Neural progenitor cell (in vitro differentiated cells): ENCODE measurements around the gene B3GLCT. TPM values are rescaled to one million over a fixed set of nuclear protein-coding genes. Genes with fewer than 3 reads are reported as not detected.

Experiments used
- DNase-seq: peaks from one replicate; pipeline ENCODE4 v3.0.0-alpha.2; 2016; ENCODE audit warnings: low spot score
- H2AFZ ChIP-seq: fragments of 200-600 bp; sonication (generic); replicated peaks from 2 replicates; pipeline ENCODE4 v1.6.1; 2016; ENCODE audit warnings: antibody characterized with exemption
- H3F3A ChIP-seq: fragments of 200-600 bp; sonication (generic); 2 replicates; pipeline ENCODE4 v1.6.1; 2016; ENCODE audit warnings: antibody characterized with exemption, low read depth
- H3K27ac ChIP-seq: fragments of 200-600 bp; sonication (generic); 2 replicates; pipeline ENCODE4 v1.5.1; 2016; ENCODE audit warnings: mild to moderate bottlenecking
- H3K27me3 ChIP-seq: fragments of 200-600 bp; sonication (generic); 2 replicates; pipeline ENCODE4 v1.6.1; 2016; ENCODE audit warnings: mild to moderate bottlenecking, moderate library complexity
- H3K36me3 ChIP-seq: fragments of 200-600 bp; sonication (generic); 2 replicates; pipeline ENCODE4 v1.5.1; 2016
- H3K4me1 ChIP-seq: fragments of 200-600 bp; sonication (generic); 2 replicates; pipeline ENCODE4 v1.6.1; 2016; ENCODE audit warnings: mixed run types
- H3K4me2 ChIP-seq: fragments of 200-600 bp; sonication (generic); 2 replicates; pipeline ENCODE4 v1.6.1; 2016
- H3K4me3 ChIP-seq: fragments of 200-600 bp; sonication (generic); 2 replicates; pipeline ENCODE4 v1.5.1; 2016
- H3K79me2 ChIP-seq: fragments of 200-600 bp; sonication (generic); 2 replicates; pipeline ENCODE4 v1.6.1; 2016; ENCODE audit warnings: low read depth
- H3K9ac ChIP-seq: fragments of 200-600 bp; sonication (generic); 2 replicates; pipeline ENCODE4 v1.6.1; 2016
- H3K9me3 ChIP-seq: fragments of 200-600 bp; sonication (generic); 2 replicates; pipeline ENCODE4 v1.5.1; 2016; ENCODE audit warnings: low read depth
- H4K20me1 ChIP-seq: fragments of 200-600 bp; sonication (generic); 2 replicates; pipeline ENCODE4 v1.6.1; 2016; ENCODE audit warnings: low read depth
- H3K27ac Mint-ChIP-seq: 3 replicates; pipeline ENCODE4 v1.8.0; 2021; ENCODE audit warnings: mixed read lengths
- H3K27me3 Mint-ChIP-seq: 2 replicates; pipeline ENCODE4 v1.8.0; 2022; ENCODE audit warnings: low read depth, mild to moderate bottlenecking, inconsistent platforms, moderate library complexity, mixed read lengths; ENCODE audit not compliant: insufficient read depth
- H3K36me3 Mint-ChIP-seq: 3 replicates; pipeline ENCODE4 v1.8.0; 2021; ENCODE audit warnings: mixed read lengths
- H3K4me1 Mint-ChIP-seq: 3 replicates; pipeline ENCODE4 v1.8.0; 2021; ENCODE audit warnings: mixed read lengths
- H3K4me3 Mint-ChIP-seq: 3 replicates; pipeline ENCODE4 v1.8.0; 2021; ENCODE audit warnings: mild to moderate bottlenecking, moderate library complexity, mixed read lengths
- H3K9me3 Mint-ChIP-seq: 3 replicates; pipeline ENCODE4 v1.8.0; 2020; ENCODE audit warnings: mixed read lengths
- CTCF ChIP-seq: fragments of 200-600 bp; sonication (generic); IDR thresholded peaks from 2 replicates; pipeline ENCODE4 v1.5.1; 2017; ENCODE audit warnings: antibody characterized with exemption, mild to moderate bottlenecking
- EZH2 ChIP-seq: fragments of 200-600 bp; sonication (generic); IDR thresholded peaks from 2 replicates; pipeline ENCODE4 v1.6.1; 2017; ENCODE audit warnings: antibody characterized with exemption, mild to moderate bottlenecking, moderate library complexity
- EZH2phosphoT487 ChIP-seq: fragments of 200-600 bp; sonication (generic); IDR thresholded peaks from 2 replicates; pipeline ENCODE4 v1.6.1; 2017; ENCODE audit warnings: antibody characterized with exemption
- total RNA-seq: library from RNA; depleted of rRNA; stranded (reverse); fragments of >200 nt; gene quantifications from 2 replicates; pipeline ENCODE4 v1.2.3, GENCODE V29; 2015; ENCODE audit warnings: low replicate concordance

The B3GLCT gene
- total RNA-seq, 1 donor from 2014 or later, result 16.9 TPM

DNA sequence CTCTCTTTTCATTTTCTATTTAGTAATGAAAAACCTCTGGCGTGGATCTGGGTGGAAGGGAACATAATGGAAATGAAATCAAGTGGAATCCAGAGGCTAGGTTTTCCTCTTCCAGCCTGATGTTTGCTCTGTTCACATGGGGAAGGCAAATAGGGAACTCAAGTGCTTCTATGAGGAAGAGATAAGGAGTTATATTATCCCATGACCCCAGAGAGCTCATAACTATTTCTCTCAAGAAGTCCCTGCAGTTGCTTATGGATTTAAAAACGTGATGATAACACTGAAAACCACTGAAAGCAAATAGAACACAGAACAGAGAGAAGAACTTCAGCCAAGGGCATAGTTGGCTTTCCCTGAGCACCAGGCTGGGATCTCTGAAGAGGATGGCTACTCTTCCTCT is 157.8 kb downstream of the B3GLCT start:
- peaks cover 6% of the 10 kb centered on the region for H3K36me3 Mint-ChIP-seq
- no peak for TF ChIP-seq EZH2
- TF ChIP-seq CTCF, result no peak
- TF ChIP-seq EZH2phosphoT487, result no peak
- DNase-seq, result no peak
- Histone ChIP-seq H3K36me3 (no peaks in the 10 kb centered on the region), H3K27me3 (no peaks in the 10 kb centered on the region), H3K4me3 (no peak overlapping the region), H3K9me3 (peaks cover 9% of the 10 kb centered on the region), H2AFZ (no peak overlapping the region), H3K27ac (no peak overlapping the region), H3K4me2 (no peak overlapping the region), H3K4me1 (no peaks in the 10 kb centered on the region), H3K79me2 (no peaks in the 10 kb centered on the region), H4K20me1 (no peaks in the 10 kb centered on the region), H3F3A (no peaks in the 10 kb centered on the region), H3K9ac (no peak overlapping the region)
- no peak overlapping the region for H3K4me3 Mint-ChIP-seq
- H3K27me3 Mint-ChIP-seq, result peaks cover 5% of the 10 kb centered on the region
- peaks cover 27% of the 10 kb centered on the region for H3K9me3 Mint-ChIP-seq
- H3K4me1 Mint-ChIP-seq, result peaks cover 8% of the 10 kb centered on the region
- no peak overlapping the region for H3K27ac Mint-ChIP-seq

DNA sequence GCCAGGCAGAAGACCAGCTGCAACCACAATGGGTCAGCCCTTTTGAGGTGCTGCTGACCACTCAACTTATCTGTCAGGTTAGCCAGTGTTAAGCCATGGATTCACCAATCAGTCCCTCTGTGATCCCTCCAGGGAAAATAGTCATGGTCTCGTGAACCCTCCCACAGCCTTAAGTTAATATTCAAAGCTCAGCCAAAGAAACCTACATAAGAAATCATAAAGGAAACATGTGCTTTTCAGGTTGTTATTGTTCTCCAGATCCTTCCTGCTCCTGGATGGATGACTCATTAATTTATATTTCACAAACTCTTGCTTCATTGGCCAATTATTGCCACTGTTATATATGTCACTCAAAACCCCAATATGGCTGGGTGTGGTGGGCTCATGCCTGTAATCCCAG is 161.9 kb downstream of the B3GLCT start:
- H3K36me3 ChIP-seq, result no peaks in the 10 kb centered on the region
- Mint-ChIP-seq H3K9me3 (peaks cover 12% of the 10 kb centered on the region), H3K4me3 (no peak overlapping the region), H3K27me3 (no peaks in the 10 kb centered on the region), H3K27ac (no peak overlapping the region), H3K36me3 (no peaks in the 10 kb centered on the region), H3K4me1 (peaks cover 13% of the 10 kb centered on the region)
- no peaks in the 10 kb centered on the region for H3K27me3 ChIP-seq
- no peak overlapping the region for H3K9ac ChIP-seq
- no peaks in the 10 kb centered on the region for H4K20me1 ChIP-seq
- no peak overlapping the region for H3K27ac ChIP-seq
- H3K9me3 ChIP-seq, result no peaks in the 10 kb centered on the region
- no peak overlapping the region for H3K4me3 ChIP-seq
- H3F3A ChIP-seq, result no peaks in the 10 kb centered on the region
- H3K4me1 ChIP-seq, result no peaks in the 10 kb centered on the region
- H3K4me2 ChIP-seq, result no peak overlapping the region
- no peak for TF ChIP-seq EZH2phosphoT487
- TF ChIP-seq CTCF, result no peak
- TF ChIP-seq EZH2, result no peak
- no peaks in the 10 kb centered on the region for H3K79me2 ChIP-seq
- no peak for DNase-seq
- no peak overlapping the region for H2AFZ ChIP-seq

DNA sequence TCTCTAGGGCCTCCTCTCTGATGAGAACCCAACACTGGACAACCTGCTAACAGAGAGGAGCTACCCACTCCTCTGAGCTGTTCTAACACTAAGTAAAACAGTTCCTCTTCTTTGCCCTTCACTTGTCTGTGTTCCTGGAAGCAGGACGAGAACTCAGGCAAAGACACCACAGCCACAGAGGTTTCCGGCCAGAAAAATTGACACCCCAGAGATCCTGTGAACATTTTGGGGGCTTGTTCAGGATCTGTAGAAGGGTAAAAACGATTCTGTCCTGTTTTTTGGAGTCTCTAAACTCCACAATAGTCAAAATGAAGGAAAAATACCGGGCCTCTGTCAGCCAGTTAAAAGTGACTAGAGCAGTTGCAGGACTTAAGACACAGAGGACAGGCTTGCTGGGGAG is 165.9 kb downstream of the B3GLCT start:
- no peaks in the 10 kb centered on the region for H3K9me3 ChIP-seq
- Mint-ChIP-seq H3K27ac (no peak overlapping the region), H3K4me1 (peaks cover 13% of the 10 kb centered on the region), H3K4me3 (no peak overlapping the region), H3K36me3 (no peaks in the 10 kb centered on the region), H3K27me3 (peaks cover 6% of the 10 kb centered on the region), H3K9me3 (peaks cover 14% of the 10 kb centered on the region)
- H2AFZ ChIP-seq, result no peak overlapping the region
- no peaks in the 10 kb centered on the region for H4K20me1 ChIP-seq
- H3K36me3 ChIP-seq, result no peaks in the 10 kb centered on the region
- H3K27ac ChIP-seq, result no peak overlapping the region
- H3K4me1 ChIP-seq, result no peaks in the 10 kb centered on the region
- TF ChIP-seq EZH2 (no peak), EZH2phosphoT487 (no peak), CTCF (no peak)
- H3K4me2 ChIP-seq, result no peak overlapping the region
- no peak for DNase-seq
- H3K27me3 ChIP-seq, result no peaks in the 10 kb centered on the region
- H3F3A ChIP-seq, result no peaks in the 10 kb centered on the region
- H3K79me2 ChIP-seq, result no peaks in the 10 kb centered on the region
- no peak overlapping the region for H3K4me3 ChIP-seq
- no peak overlapping the region for H3K9ac ChIP-seq

GRCh38 chr13:31367410-31367809 is 167.6 kb downstream of the B3GLCT start:
- no peaks in the 10 kb centered on the region for H3F3A ChIP-seq
- no peak overlapping the region for H3K4me3 Mint-ChIP-seq
- H3K4me1 Mint-ChIP-seq, result peaks cover 5% of the 10 kb centered on the region
- H4K20me1 ChIP-seq, result no peaks in the 10 kb centered on the region
- H3K27me3 ChIP-seq, result no peaks in the 10 kb centered on the region
- no peak overlapping the region for H3K4me3 ChIP-seq
- H3K4me1 ChIP-seq, result no peaks in the 10 kb centered on the region
- H3K27me3 Mint-ChIP-seq, result peaks cover 6% of the 10 kb centered on the region
- peaks cover 12% of the 10 kb centered on the region for H3K9me3 Mint-ChIP-seq
- no peak overlapping the region for H2AFZ ChIP-seq
- H3K36me3 ChIP-seq, result no peaks in the 10 kb centered on the region
- no peaks in the 10 kb centered on the region for H3K9me3 ChIP-seq
- no peak overlapping the region for H3K27ac ChIP-seq
- TF ChIP-seq EZH2, result no peak
- TF ChIP-seq CTCF, result no peak
- no peaks in the 10 kb centered on the region for H3K79me2 ChIP-seq
- no peak overlapping the region for H3K4me2 ChIP-seq
- no peaks in the 10 kb centered on the region for H3K36me3 Mint-ChIP-seq
- no peak overlapping the region for H3K27ac Mint-ChIP-seq
- no peak overlapping the region for H3K9ac ChIP-seq
- no peak for DNase-seq
